Left lung (tissue), 10 donors: ENCODE data around the gene TEX54. TPM values are rescaled to one million over a fixed set of nuclear protein-coding genes. Genes with fewer than 3 reads are reported as not detected.

Experiments
- ATAC-seq: fragments of 200-7000 bp; cut with Tn5 transposase; one replicate; pipeline ENCODE4 v1.9.1; 2020; ENCODE audit warnings: moderate library complexity
- DNase-seq, 4 donors: peaks; one replicate each; pipeline ENCODE4 v3.0.0-alpha.2; 2013 to 2020
- H3K27ac ChIP-seq, 2 donors: fragments of 200-600 bp; sonication (generic) in 1 of 2; one replicate each; pipeline versions ENCODE4 v1.5.0 to v1.8.0; 2020 to 2021
- H3K27me3 ChIP-seq, 2 donors: fragments of 200-600 bp; sonication (generic) in 1 of 2; one replicate each; pipeline versions ENCODE4 v1.5.0 to v1.8.0; 2020 to 2021
- H3K36me3 ChIP-seq, 2 donors: fragments of 200-600 bp; sonication (generic) in 1 of 2; one replicate each; pipeline versions ENCODE4 v1.5.0 to v1.8.0; 2020 to 2021
- H3K4me1 ChIP-seq, 2 donors: fragments of 200-600 bp; one replicate each; pipeline ENCODE4 v1.8.0; 2021
- H3K4me3 ChIP-seq, 2 donors: fragments of 200-600 bp; sonication (generic) in 1 of 2; one replicate each; pipeline versions ENCODE4 v1.5.0 to v1.8.0; 2020 to 2021; ENCODE audit warnings: mild to moderate bottlenecking in 1 of 2
- H3K9me3 ChIP-seq, 2 donors: fragments of 200-600 bp; sonication (generic) in 1 of 2; one replicate each; pipeline versions ENCODE4 v1.5.0 to v1.8.0; 2020 to 2021
- intact Hi-C, 2 donors: fragments of 100-400 bp; cut with DNase I; formaldehyde crosslinking; loops; one replicate each; pipeline versions ENCODE4 v1.11.2 to v1.14.2; 2022
- polyA plus RNA-seq, 6 donors: library from polyadenylated mRNA; unstranded; fragments of 120-200 nt; gene quantifications; one replicate each; pipeline ENCODE4 v1.2.1, GENCODE V29; 2013; ENCODE audit not compliant: insufficient read length in 6 of 6
- total RNA-seq, 2 donors: library from RNA; stranded (reverse); fragmentation: NEBNext Ultra II Directional; extraction: Animal tissue kit (Norgen Biotek cat#: 25700); gene quantifications; one replicate each; pipeline ENCODE4 v1.2.1, GENCODE V29; 2021
- TF ChIP-seq, protein P1 (sequence below), 2 donors: fragments of 200-600 bp; sonication (generic) in 1 of 2; IDR thresholded peaks; one replicate each; pipeline versions ENCODE4 v1.5.0 to v1.8.0; 2021; ENCODE audit warnings: antibody characterized with exemption in 2 of 2
- donor health status: DM: no; HTN: yes; CAD: no.
- donor health status: DM: no; HTN: no; CAD: no.

TEX54 gene
- total and polyA plus RNA-seq, 8 donors = 0.36 to 0.69 TPM; not detected in 6

DNA sequence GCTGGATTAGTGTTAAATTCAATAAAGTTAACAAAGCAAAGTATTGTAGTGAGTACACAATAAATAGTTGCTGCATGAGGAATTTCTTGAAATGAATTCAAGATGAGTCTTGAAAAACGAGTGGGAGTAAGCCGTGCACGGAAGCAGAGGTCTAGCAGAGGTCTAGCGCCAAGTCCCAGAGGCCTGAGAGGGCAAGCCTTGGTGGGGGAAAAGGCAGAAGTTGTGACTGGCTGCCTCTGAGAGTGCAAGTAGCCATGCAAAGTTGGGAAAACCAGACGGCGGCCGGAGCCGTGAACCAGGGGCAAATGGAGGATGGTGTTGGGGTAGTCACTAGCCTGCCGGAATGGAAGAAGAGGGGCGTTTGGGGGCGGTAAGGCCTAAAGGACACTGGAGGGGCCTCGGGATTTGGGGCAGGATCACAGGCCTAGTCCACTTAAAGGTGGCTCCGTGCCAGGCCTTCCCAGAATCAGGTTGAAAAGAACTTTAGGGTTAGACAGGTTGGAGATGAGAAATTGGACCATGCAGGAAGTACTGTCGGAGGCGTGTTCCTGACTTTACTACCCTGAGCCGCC, 47.7 kb upstream of the TEX54 start:
- intact Hi-C loops = no loop called here
- peak; percentile 33 for ATAC-seq
- no peaks in the 10 kb centered on the region for H3K27me3 ChIP-seq

GRCh38 chr11:62879235-62879978, 46.8 kb upstream of the TEX54 start:
- ATAC-seq = no peak
- TF ChIP-seq, protein P1, sequence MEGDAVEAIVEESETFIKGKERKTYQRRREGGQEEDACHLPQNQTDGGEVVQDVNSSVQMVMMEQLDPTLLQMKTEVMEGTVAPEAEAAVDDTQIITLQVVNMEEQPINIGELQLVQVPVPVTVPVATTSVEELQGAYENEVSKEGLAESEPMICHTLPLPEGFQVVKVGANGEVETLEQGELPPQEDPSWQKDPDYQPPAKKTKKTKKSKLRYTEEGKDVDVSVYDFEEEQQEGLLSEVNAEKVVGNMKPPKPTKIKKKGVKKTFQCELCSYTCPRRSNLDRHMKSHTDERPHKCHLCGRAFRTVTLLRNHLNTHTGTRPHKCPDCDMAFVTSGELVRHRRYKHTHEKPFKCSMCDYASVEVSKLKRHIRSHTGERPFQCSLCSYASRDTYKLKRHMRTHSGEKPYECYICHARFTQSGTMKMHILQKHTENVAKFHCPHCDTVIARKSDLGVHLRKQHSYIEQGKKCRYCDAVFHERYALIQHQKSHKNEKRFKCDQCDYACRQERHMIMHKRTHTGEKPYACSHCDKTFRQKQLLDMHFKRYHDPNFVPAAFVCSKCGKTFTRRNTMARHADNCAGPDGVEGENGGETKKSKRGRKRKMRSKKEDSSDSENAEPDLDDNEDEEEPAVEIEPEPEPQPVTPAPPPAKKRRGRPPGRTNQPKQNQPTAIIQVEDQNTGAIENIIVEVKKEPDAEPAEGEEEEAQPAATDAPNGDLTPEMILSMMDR (IDR thresholded peaks at IDR 0.05) = no peak
- intact Hi-C loops = no loop called here
- H3K27ac ChIP-seq = peak overlapping the region; percentile 99
- H3K9me3 ChIP-seq = no peaks in the 10 kb centered on the region
- peaks cover 30 to 38% of the 10 kb centered on the region in 2 donors for H3K4me1 ChIP-seq
- H3K4me3 ChIP-seq = peak overlapping the region in 1 of 2 donors; percentile 92
- no peaks in the 10 kb centered on the region for H3K27me3 ChIP-seq
- DNase-seq = no peak
- H3K36me3 ChIP-seq = peaks cover 0 to 26% of the 10 kb centered on the region in 2 donors

More for the DNA sequence above, 47.7 kb upstream of the TEX54 start:
- TF ChIP-seq, protein P1 (IDR thresholded peaks at IDR 0.05) = no peak
- peak; percentile 44 to 85 (median 76) for DNase-seq
- no peaks in the 10 kb centered on the region for H3K9me3 ChIP-seq
- H3K4me1 ChIP-seq = peaks cover 36 to 47% of the 10 kb centered on the region in 2 donors
- H3K27ac ChIP-seq = peak overlapping the region; percentile 99
- H3K36me3 ChIP-seq = peaks cover 0 to 35% of the 10 kb centered on the region in 2 donors
- peak overlapping the region; percentile 86 to 92 for H3K4me3 ChIP-seq

- Histone ChIP-seq H3K9me3 (no peaks in the 10 kb centered on the region), H3K27ac (no peak overlapping the region), H3K27me3 (no peaks in the 10 kb centered on the region), H3K36me3 (no peaks in the 10 kb centered on the region), H3K4me3 (no peak overlapping the region), H3K4me1 (peaks cover 8 to 18% of the 10 kb centered on the region in 2 donors)
- TF ChIP-seq, protein P1 (IDR thresholded peaks at IDR 0.05) = no peak
- intact Hi-C loops = no loop called here
- DNase-seq (no peak), ATAC-seq (no peak)
Observed at GRCh38 chr11:62876712-62877111, 44.1 kb upstream of the TEX54 start.

DNA sequence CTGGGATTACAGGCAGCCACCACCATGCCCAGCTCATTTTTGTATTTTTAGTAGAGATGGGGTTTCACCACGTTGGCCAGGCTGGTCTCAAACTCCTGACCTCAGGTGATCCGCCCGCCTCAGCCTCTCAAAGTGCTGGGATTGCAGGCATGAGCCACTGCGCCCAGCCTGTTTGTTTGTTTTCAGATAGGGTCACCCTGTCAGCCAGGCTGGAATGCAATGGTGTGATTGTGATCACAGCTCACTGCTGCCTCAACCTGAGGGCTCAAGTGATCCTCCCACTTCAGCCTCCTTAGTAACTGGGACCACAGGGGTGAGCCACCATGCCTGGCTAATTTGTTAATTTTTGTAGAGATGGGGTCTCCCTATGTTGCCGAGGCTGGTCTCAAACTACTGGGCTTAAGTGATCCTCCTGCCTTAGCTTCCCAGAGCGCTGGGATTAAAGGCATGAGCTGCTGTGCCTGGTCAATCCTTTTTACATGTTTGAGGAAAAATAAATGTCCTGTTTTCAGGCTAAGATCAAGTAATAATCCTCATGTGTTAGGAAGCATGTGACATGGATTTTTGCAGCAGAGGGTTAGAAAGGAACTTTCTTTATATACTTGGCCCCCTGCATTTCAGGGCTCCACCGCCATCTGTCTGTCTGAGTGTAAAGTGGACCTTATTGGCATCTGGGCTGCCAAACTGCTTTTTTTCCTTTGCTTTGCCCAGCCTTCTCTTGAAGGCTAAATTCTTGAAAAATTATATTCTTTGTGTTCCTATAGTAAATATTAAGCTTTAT, 43.2 kb upstream of the TEX54 start:
- DNase-seq = no peak
- H3K27me3 ChIP-seq = no peaks in the 10 kb centered on the region
- no peak for ATAC-seq
- H3K4me3 ChIP-seq = no peak overlapping the region
- H3K27ac ChIP-seq = no peak overlapping the region
- intact Hi-C loops = no loop called here
- no peaks in the 10 kb centered on the region for H3K36me3 ChIP-seq
- peaks cover 8 to 18% of the 10 kb centered on the region in 2 donors for H3K4me1 ChIP-seq
- no peaks in the 10 kb centered on the region for H3K9me3 ChIP-seq
- TF ChIP-seq, protein P1 (IDR thresholded peaks at IDR 0.05) = no peak

DNA sequence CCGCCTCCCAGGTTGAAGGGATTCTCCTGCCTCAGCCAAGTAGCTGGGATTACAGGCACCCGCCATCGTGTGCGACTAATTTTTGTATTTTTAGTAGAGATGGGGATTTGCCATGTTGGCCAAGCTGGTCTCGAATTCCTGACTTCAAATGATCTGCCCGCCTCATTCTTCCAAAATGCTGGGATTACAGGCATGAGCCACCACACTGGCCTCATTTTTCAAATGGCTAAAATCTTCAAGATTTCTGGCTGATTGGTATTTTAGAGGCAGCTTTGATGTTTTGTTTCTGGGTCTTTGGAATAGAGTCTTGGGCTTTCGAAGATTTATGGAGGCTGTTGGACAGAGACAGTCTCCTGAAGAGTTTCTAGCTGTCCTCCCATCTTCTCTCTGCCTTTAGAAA, 42.2 kb upstream of the TEX54 start:
- ATAC-seq (no peak), DNase-seq (no peak)
- no peaks in the 10 kb centered on the region for H3K9me3 ChIP-seq
- H3K36me3 ChIP-seq = no peaks in the 10 kb centered on the region
- no peak overlapping the region for H3K27ac ChIP-seq
- TF ChIP-seq, protein P1 (IDR thresholded peaks at IDR 0.05) = no peak
- no peak overlapping the region for H3K4me3 ChIP-seq
- H3K27me3 ChIP-seq = no peaks in the 10 kb centered on the region
- intact Hi-C loops = no loop called here
- peaks cover 6 to 11% of the 10 kb centered on the region in 2 donors for H3K4me1 ChIP-seq
